Osteocyte (in vitro differentiated cells): ENCODE measurements around the gene DNAI1. TPM values are rescaled to one million over a fixed set of nuclear protein-coding genes. Genes with fewer than 3 reads are reported as not detected.

Experiments
- DNase-seq: peaks from one replicate; pipeline ENCODE4 v3.0.0; 2021; ENCODE audit warnings: mixed read lengths; ENCODE audit not compliant: unreplicated experiment; ENCODE audit errors: extremely low spot score
- H3K27ac Mint-ChIP-seq: one replicate; pipeline ENCODE4 v1.8.0; 2021; ENCODE audit warnings: mild to moderate bottlenecking, mixed read lengths; ENCODE audit not compliant: unreplicated experiment
- H3K27me3 Mint-ChIP-seq: one replicate; pipeline ENCODE4 v1.8.0; 2021; ENCODE audit warnings: mixed read lengths; ENCODE audit not compliant: unreplicated experiment
- H3K36me3 Mint-ChIP-seq: one replicate; pipeline ENCODE4 v1.8.0; 2021; ENCODE audit warnings: mixed read lengths; ENCODE audit not compliant: unreplicated experiment
- H3K4me1 Mint-ChIP-seq: one replicate; pipeline ENCODE4 v1.8.0; 2021; ENCODE audit warnings: mixed read lengths; ENCODE audit not compliant: unreplicated experiment
- H3K4me3 Mint-ChIP-seq: one replicate; pipeline ENCODE4 v1.8.0; 2021; ENCODE audit warnings: mild to moderate bottlenecking, moderate library complexity, mixed read lengths; ENCODE audit not compliant: unreplicated experiment
- H3K9me3 Mint-ChIP-seq: one replicate; pipeline ENCODE4 v1.8.0; 2021; ENCODE audit warnings: mixed read lengths; ENCODE audit not compliant: unreplicated experiment
- CTCF ChIP-seq: fragments of 200-600 bp; sonication (generic); IDR thresholded peaks from 2 replicates; pipeline ENCODE4 v1.5.0; 2021; ENCODE audit warnings: antibody characterized with exemption, mild to moderate bottlenecking, moderate library complexity
- total RNA-seq: library from RNA; stranded (reverse); gene quantifications from 2 replicates; pipeline ENCODE4 v1.2.1, GENCODE V29; 2021

Gene DNAI1
- total RNA-seq, 1 donor from 2014 or later: not detected

GRCh38 chr9:34463098-34463900, 4.7 kb downstream of the DNAI1 start:
- Mint-ChIP-seq H3K27me3 (peaks cover 43% of the 10 kb centered on the region), H3K9me3 (no peaks in the 10 kb centered on the region), H3K36me3 (no peaks in the 10 kb centered on the region), H3K27ac (no peak overlapping the region), H3K4me3 (no peak overlapping the region), H3K4me1 (peaks cover 6% of the 10 kb centered on the region)
- DNase-seq: no peak
- TF ChIP-seq CTCF: no peak

GRCh38 chr9:34463901-34464232, 5.3 kb downstream of the DNAI1 start:
- Mint-ChIP-seq H3K9me3 (no peaks in the 10 kb centered on the region), H3K4me1 (peaks cover 3% of the 10 kb centered on the region), H3K27ac (no peak overlapping the region), H3K36me3 (no peaks in the 10 kb centered on the region), H3K4me3 (no peak overlapping the region), H3K27me3 (peaks cover 43% of the 10 kb centered on the region)
- no peak for TF ChIP-seq CTCF
- no peak for DNase-seq

GRCh38 chr9:34464571-34464970, 6.0 kb downstream of the DNAI1 start:
- Mint-ChIP-seq H3K4me1 (no peaks in the 10 kb centered on the region), H3K27ac (no peak overlapping the region), H3K9me3 (no peaks in the 10 kb centered on the region), H3K36me3 (no peaks in the 10 kb centered on the region), H3K4me3 (no peak overlapping the region), H3K27me3 (peaks cover 44% of the 10 kb centered on the region)
- no peak for DNase-seq
- TF ChIP-seq CTCF: no peak

- TF ChIP-seq CTCF: no peak
- H3K9me3 Mint-ChIP-seq: no peaks in the 10 kb centered on the region
- no peak for DNase-seq
- peaks cover 45% of the 10 kb centered on the region for H3K27me3 Mint-ChIP-seq
- H3K4me3 Mint-ChIP-seq: no peak overlapping the region
- H3K27ac Mint-ChIP-seq: no peak overlapping the region
- no peaks in the 10 kb centered on the region for H3K36me3 Mint-ChIP-seq
- H3K4me1 Mint-ChIP-seq: no peaks in the 10 kb centered on the region
Observed at GRCh38 chr9:34465468-34465867, 6.9 kb downstream of the DNAI1 start.

GRCh38 chr9:34475097-34475496, 16.5 kb downstream of the DNAI1 start:
- no peak for DNase-seq
- Mint-ChIP-seq H3K27ac (no peak overlapping the region), H3K4me1 (no peaks in the 10 kb centered on the region), H3K36me3 (no peaks in the 10 kb centered on the region), H3K4me3 (no peak overlapping the region), H3K27me3 (peaks cover 36% of the 10 kb centered on the region), H3K9me3 (no peaks in the 10 kb centered on the region)
- TF ChIP-seq CTCF: no peak
